ENCODE results near the gene CEP120. TPM values are rescaled to one million over a fixed set of nuclear protein-coding genes. Genes with fewer than 3 reads are reported as not detected.
"Not testable (repeated sequence)": the region's sequence is repeated elsewhere in the genome, so short reads cannot be mapped to it uniquely, and the experiment has no call there.

Gene CEP120
- total RNA-seq, 1 donor from 2014 or later = 34.7 TPM

GRCh38 chr5:123438902-123439301, 15.7 kb upstream of the CEP120 start:
- no peak for DNase-seq (ENCODE audit: low spot score)

GRCh38 chr5:123438244-123438643, 15.0 kb upstream of the CEP120 start:
- no peak for DNase-seq (ENCODE audit: low spot score)

GRCh38 chr5:123436201-123436600, 13.0 kb upstream of the CEP120 start:
- no peak for DNase-seq (ENCODE audit: low spot score)

- no peak for DNase-seq (ENCODE audit: low spot score)
Measured at GRCh38 chr5:123434796-123435195, 11.6 kb upstream of the CEP120 start.

- DNase-seq (ENCODE audit: low spot score) = no peak
Measured at GRCh38 chr5:123433596-123433995, 10.4 kb upstream of the CEP120 start.

GRCh38 chr5:123430441-123430840, 7.2 kb upstream of the CEP120 start:
- DNase-seq (ENCODE audit: low spot score) = not testable (repeated sequence)

- peak; percentile 68 for DNase-seq (ENCODE audit: low spot score)
Measured at GRCh38 chr5:123429993-123430392, 6.8 kb upstream of the CEP120 start.

GRCh38 chr5:123429221-123429954, 6.2 kb upstream of the CEP120 start:
- DNase-seq (ENCODE audit: low spot score) = no peak

- no peak for DNase-seq (ENCODE audit: low spot score)
Measured at GRCh38 chr5:123428521-123429220, 5.5 kb upstream of the CEP120 start.

- no peak for DNase-seq (ENCODE audit: low spot score)
Measured at GRCh38 chr5:123427281-123427680, 4.1 kb upstream of the CEP120 start.

GRCh38 chr5:123425431-123425830, 2.2 kb upstream of the CEP120 start:
- no peak for DNase-seq (ENCODE audit: low spot score)

GRCh38 chr5:123422433-123423277, 548 bp downstream of the CEP120 start:
- peak; percentile 46 for DNase-seq (ENCODE audit: low spot score)

GRCh38 chr5:123421773-123422172, 1.4 kb downstream of the CEP120 start:
- no peak for DNase-seq (ENCODE audit: low spot score)

- no peak for DNase-seq (ENCODE audit: low spot score)
Measured at GRCh38 chr5:123414974-123415373, 8.2 kb downstream of the CEP120 start.

GRCh38 chr5:123412206-123412605, 11.0 kb downstream of the CEP120 start:
- DNase-seq (ENCODE audit: low spot score) = no peak

GRCh38 chr5:123401999-123402398, 21.2 kb downstream of the CEP120 start:
- DNase-seq (ENCODE audit: low spot score) = not testable (repeated sequence)

GRCh38 chr5:123401320-123401719, 21.9 kb downstream of the CEP120 start:
- no peak for DNase-seq (ENCODE audit: low spot score)

GRCh38 chr5:123400870-123401291, 22.3 kb downstream of the CEP120 start:
- not testable (repeated sequence) for DNase-seq (ENCODE audit: low spot score)

- DNase-seq (ENCODE audit: low spot score) = no peak
Measured at GRCh38 chr5:123398058-123398733, 25.0 kb downstream of the CEP120 start.

- DNase-seq (ENCODE audit: low spot score) = no peak
Measured at GRCh38 chr5:123397538-123397937, 25.7 kb downstream of the CEP120 start.

- DNase-seq (ENCODE audit: low spot score) = no peak
Measured at GRCh38 chr5:123391009-123391408, 32.2 kb downstream of the CEP120 start.

- no peak for DNase-seq (ENCODE audit: low spot score)
Measured at GRCh38 chr5:123389794-123390193, 33.4 kb downstream of the CEP120 start.
